GM19043 (cell line): ENCODE results near the gene DNAH17.

Experiments used
- ATAC-seq: cut with Tn5 transposase; IDR thresholded peaks from one replicate; pipeline ENCODE4 v1.9.1; 2021; ENCODE audit warnings: low read depth; ENCODE audit not compliant: unreplicated experiment

Gene DNAH17, protein sequence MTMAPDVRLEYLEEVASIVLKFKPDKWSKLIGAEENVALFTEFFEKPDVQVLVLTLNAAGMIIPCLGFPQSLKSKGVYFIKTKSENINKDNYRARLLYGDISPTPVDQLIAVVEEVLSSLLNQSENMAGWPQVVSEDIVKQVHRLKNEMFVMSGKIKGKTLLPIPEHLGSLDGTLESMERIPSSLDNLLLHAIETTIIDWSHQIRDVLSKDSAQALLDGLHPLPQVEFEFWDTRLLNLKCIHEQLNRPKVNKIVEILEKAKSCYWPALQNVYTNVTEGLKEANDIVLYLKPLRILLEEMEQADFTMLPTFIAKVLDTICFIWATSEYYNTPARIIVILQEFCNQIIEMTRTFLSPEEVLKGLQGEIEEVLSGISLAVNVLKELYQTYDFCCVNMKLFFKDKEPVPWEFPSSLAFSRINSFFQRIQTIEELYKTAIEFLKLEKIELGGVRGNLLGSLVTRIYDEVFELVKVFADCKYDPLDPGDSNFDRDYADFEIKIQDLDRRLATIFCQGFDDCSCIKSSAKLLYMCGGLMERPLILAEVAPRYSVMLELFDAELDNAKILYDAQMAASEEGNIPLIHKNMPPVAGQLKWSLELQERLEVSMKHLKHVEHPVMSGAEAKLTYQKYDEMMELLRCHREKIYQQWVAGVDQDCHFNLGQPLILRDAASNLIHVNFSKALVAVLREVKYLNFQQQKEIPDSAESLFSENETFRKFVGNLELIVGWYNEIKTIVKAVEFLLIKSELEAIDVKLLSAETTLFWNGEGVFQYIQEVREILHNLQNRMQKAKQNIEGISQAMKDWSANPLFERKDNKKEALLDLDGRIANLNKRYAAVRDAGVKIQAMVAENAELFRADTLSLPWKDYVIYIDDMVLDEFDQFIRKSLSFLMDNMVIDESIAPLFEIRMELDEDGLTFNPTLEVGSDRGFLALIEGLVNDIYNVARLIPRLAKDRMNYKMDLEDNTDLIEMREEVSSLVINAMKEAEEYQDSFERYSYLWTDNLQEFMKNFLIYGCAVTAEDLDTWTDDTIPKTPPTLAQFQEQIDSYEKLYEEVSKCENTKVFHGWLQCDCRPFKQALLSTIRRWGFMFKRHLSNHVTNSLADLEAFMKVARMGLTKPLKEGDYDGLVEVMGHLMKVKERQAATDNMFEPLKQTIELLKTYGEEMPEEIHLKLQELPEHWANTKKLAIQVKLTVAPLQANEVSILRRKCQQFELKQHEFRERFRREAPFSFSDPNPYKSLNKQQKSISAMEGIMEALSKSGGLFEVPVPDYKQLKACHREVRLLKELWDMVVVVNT (N-terminal part only)

DNA sequence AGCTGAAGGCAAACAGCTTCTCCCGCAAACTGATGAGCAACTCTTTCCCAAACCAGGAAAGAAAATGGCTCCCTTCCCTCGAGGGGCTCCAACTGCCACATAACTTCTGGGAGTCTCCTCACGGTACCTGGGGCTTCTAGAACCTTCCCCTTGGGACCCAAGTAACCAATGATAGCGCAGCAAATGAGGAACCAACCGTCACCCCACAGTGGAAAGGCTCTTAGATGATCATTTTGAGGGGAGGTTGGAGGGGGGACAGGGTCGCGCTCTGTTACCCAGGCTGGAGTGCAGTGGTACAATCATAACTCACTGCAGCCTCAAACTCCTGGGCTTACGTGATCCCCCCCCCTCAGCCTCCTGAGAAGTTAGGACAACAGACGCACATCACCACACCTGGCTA is at the start of gene DNAH17:
TSS of gene DNAH17 (minus strand) at position 101 of the 400 bp plus-strand sequence. CDS start 2,339 bp downstream, outside the sequence.
- ATAC-seq = no peak

DNA sequence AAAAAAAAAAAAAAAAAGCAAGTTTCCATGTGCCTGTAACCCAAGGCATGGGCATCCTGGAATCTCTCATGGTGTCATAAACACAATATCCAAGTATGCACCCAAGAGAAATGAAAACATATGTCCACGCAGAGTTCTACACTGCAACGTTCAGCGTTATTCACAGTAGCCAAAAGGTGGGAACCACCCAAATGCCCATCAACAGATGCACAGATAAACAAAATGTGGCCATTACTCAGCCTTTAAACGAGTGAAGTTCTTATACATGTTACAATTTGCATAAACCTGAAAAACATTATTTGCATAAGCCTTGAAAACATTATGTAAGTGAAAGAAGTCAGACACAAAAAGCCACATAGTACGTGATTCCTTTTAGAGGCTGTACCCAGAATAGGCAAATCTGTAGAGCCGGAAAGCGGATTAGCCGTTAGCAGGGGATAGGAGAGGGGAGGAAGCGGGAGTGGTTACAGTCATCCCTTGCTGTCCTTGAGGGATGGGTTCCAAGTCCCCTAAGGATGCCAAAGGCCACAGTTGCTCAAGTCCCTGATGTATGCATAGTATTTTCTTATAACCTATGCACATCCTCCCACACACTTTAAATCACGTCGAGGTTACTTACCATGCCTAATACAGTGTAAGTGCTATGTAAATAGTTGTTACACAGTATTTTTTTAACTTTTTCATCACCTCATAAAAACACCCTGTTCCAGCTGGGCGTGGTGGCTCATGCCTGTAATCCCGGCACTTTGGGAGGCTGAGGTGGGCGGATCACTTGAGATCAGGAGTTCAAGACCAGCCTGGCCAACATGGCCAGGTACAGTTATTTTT is 47.3 kb upstream of the DNAH17 start:
- ATAC-seq = no peak

DNA sequence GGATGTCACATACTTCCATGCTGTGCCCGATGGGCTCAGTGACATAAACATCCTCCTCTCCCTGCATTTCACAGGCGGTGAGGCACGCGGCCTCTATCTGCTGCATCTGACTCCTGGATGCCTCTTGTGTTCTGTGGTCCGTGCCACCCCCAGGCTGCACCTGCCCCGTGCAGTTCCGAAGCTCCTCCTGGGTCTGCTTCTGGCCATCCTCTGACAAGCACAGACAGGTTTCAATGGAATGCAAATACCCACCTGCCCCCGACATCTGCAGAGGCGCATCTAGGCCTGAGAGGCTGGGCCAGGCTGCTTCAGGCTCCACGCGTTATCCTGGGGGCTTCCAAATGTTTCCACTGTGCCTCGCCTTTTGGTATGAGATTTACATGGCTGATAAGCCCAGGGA is 46.3 kb upstream of the DNAH17 start:
- ATAC-seq = no peak

DNA sequence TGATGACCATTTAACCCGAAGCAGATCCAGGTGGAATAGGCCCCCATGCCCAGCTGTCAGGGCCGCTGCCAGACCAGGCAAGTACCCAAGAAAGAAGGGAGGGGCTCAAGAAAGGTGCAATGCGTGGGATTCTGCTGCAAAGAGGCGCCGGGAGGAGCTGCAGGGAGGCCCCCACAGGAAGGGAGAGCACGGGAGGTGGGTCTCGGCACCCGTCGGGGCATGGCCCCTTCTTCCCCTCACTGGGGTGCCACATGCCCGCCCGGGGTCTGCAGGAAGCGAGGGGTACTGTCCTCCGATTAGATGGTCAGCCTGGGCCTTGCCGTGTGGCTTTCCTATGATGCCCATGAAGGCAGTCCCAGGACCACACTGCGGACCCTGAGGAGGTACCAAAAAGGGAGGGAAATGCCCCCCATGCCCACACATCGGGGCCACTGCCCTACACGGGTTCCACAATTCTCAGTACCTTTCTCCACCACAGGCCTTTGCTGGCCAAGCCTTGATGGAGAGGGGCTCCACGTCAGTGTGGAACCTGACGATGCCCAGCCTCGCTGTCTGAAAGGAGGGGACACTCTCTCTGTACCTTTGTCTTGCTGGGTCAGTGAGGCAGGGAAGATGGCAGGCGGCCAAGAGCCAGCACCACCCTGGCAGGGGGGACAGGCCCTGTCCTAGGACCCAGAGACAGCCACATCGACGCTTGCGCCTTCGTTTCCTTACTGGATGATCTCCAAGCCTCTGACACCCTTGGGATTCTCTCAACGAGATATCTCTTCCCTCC is 45.5 kb upstream of the DNAH17 start:
- no peak for ATAC-seq

DNA sequence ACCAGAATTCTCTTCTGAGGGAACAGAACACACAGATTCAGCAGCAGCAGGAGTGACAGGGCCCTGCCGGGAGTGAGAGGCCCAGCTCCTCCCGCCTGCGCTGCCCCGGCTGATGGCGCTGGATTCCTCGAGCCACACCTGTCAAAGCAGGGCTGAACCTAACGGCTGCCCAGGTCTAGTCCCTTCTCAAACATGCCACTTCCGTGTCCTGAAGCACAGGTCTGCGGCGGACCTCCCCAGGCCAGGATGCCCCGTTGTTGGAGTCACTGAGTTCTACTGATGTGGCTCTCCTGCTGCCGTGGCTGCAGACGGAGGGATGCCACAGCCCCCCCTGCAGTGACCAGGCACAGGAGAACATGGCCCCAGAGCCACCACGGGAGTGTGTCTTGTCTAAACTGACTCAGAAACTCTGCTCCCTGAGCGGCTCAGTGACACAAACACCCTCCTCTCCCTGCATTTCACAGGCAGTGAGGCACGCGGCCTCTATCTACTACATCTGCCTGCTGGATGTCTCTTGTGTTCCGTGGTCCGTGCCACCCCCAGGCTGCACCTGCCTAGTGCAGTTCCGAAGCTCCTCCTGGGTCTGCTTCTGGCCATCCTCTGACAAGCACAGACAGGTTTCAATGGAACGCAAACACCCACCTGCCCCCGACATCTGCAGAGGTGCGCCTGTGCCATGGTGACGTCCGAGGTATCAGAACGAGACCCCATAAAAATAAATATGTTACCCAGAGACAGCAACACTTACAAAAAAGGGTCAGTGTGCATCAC is 44.7 kb upstream of the DNAH17 start:
- no peak for ATAC-seq

DNA sequence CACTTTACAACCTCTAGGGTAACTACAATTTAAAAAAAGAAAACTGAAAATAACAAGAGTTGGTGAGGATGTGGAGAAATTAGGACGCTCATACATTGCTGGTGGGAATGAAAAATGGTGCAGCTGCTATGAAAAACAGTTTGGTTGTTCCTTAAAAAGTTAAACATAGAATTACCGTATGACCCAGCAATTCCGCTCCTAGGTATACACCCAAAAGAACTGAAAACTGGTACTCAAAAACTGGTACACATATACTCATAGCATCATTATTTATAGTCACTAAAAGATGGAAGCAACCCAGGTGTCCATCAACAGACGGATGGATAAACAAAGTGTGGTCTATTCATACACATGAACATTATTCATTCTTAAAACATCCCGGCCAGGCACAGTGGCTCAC is 42.9 kb upstream of the DNAH17 start:
- ATAC-seq = no peak

DNA sequence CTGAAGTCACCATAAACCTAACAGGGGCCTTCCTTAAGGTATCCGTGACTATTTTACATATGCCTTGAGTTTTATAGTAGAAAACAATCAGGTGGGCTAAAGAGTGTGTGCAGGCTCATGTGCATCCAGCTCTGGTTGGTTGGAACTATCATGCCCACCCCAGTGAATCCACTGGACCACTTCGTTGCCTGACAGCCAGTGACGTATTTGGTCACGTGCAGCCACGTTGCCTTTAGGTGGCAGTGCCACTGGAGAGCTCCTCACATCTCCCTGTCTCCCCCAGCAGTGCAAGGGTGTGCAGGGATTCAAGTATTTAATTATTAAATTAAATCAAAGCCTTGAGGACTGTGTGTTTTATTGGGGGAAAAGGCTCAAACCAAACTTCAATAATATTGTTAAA is 42.1 kb upstream of the DNAH17 start:
- no peak for ATAC-seq

DNA sequence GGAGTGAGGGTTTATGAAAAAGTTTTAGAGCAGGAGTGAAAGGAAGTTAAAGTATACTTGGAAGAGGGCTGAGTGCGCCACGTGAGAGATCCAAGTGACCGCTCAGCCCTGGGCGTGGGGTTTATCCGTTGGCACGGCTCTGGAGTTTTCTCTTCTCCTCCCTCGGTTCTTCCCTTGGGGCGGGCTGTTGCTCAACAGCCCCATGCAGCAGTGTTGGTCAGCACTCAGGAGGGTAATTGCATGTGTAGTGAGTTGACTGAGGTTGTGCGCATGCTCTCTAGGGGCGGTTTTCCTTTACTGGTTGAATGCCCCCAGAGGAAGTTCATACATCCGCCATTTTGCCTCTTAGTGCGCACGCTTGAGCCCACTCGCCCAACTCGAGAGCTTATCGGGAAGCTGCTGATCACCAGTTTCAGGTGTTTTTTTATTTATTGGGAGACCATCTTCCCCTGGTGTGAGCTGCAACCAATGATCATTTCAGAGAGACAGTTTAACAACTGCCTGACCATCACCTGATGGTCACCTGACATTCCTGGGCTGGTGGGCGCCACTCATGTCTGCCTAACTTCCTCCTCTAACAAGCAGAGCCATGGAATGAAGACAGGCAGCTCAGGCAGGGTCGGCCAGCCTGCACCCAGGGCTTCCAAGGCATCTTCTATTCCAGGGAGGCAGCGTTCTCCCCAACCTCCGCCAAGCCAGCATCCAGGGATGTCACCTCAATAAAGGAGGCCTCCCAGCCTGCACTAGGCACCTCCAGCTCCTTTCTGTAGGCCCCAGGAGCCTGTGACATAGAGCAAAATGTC is 41.3 kb upstream of the DNAH17 start:
- ATAC-seq = no peak

DNA sequence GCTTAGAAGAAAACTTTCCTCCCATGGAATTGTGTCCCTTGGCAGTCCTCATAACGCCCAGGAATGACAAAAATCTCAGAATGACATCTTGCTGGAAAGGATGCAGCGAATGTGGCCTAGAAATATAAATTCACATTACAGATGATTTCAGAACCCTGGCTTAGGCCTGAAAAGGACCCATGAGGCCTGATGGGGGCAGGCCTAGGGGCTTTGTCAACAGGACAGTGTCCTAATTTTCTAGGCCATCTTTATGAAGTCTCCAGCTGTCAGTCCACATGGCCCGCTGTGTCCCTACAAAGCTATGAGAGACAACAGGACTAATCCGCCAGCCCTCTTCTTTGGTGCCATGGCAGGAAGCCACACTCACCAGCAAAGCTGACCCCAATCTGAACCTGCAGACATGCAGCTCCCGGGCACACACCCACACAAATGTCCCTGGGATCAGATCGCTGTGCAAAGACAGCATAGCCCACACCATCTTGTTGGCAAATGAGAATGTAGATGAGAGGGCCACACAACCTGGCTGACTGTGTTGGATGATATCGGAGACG is 40.4 kb upstream of the DNAH17 start:
- ATAC-seq = no peak

DNA sequence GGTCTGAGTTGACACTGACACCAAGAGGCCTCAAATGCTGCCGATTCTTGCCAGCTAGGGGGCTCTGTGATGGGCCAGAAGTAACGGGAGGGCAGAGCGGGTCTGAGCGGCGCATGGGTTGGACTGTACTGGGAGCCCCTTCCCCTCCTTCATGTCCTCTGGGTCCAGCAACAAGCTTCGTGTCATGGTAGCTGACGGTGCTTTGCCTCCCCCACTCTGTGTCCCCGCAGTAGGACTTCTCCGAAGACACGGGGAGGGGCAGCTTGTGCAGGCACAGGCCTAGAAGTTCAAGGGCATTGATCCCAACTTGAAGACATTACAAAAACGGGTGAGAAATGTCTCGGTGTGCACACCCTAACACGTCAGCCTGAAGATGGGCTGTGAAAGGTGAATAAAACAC is 39.8 kb upstream of the DNAH17 start:
- ATAC-seq = no peak

DNA sequence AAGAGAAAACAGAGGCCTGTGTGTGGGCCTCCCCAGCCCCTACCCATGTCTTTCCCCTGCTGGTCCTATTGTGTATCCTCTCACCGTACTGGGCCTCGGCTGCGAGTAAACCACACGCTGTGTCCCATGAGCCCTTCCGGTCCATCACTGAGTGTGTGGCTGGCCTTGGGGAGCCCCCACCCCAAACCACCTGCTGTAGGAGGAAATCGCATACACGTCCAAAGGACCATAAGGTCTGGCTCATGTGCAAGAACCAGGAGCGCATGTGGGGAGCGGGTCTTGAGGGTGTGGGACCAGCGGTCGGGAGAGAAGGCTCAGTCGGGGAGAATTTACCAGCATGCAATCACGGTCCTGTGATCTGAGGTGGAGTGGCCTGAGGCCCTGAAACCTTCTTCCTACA is 38.4 kb upstream of the DNAH17 start:
- no peak for ATAC-seq

DNA sequence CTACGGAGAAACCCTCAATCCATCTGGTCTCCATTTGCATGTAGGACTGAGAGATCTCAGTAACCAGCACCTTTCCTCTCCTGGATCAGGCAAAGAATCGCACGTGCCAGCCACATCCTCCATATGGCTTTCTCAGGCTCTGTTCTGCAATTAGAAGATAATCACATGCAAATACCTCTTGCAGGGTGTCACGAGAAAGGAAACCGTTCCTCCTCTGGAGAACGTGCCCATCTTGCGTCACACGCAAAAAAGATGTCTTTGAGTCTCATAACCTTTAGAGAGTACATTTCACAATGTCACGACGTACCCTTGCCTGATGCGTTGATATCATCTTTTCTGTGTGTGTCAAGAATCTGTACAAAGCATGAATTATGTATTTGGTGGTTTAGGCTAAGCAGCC is 36.2 kb upstream of the DNAH17 start:
- ATAC-seq = no peak

DNA sequence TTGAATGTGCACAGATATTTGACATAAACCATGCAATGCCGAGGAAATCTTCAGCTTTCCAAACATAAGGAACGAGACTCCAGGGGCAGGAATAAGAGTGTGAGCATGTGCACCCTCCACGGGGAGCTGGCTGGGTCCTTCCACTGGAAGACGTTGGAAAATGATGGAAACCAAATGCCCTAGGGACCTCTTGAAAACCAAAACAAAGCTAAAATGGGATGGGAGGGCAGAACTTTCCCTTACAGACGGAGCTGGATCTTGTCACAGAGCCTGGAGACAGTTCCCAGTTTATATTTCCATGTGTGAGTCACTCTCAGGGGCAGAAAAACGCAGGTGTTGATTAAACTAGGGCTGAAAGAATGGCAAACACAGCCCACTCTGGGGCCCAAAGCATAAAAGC is 34.4 kb upstream of the DNAH17 start:
- no peak for ATAC-seq

DNA sequence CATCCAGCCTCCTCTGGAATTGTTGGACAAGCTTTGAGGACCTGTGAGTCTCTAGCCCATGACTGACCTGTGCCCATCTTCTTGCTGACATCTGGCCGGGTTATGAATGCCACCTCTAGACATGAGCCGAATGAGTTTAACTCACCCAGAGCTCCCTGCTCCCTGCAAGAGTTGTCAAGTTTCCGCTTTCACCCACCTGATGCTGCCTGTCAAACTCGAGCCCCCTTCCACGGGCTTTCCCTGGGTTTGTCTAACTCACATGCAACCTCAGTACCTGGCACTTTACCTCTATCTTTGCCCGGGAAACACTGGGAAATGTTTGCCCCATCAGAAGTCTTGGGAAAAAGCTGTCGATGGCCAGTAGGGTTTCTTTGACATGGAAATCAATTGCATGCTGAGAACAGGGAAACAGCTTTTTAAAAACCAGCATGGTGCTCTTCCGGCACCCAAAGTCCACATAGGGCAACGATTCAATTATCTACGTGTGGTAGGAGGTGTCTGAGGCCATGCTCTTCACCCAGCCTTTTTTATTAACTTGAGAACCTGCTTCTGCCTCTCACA is 33.8 kb upstream of the DNAH17 start:
- ATAC-seq = no peak

DNA sequence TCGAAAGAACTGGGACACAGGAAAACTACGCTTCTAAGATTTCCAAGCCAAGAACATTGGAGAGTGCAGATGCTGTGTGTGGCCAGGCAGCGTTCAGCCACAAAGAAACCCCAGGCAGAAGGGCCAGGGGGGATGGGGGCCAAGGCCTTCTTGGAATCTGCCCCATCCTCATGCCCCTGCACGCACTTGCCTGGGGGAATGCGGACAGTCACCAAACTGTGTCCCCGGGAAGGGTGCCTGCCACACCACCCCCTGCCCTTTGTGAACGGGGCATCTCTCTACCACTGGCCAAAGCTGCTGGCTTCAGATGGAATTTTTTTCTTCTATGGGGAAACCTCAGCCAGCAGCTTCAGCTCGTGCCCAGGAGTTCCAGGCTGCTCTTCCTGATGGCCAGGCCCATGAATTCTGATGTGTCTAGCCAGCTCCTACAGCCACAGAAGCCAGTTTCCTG is 32.0 kb upstream of the DNAH17 start:
- no peak for ATAC-seq

DNA sequence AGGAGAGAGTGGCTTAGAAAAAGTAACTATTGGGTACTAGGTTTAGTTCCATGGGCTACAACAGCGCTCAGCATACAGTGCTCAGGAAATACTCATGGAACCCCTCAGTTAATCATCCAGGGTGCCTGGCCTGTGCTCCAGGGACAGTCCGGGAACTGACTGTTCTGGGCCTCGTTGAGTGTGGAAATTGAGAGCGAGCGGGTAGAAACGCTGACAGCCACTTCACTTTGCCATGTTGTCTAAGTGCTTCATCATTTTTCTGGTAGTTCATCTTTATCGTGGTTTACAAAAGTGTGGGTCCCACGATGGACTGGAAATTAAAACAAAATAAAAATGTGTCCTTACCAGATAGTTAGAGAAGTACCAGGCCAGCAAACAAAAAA is 31.6 kb upstream of the DNAH17 start:
- ATAC-seq = no peak
